Mesenchymal stem cell (in vitro differentiated cells and primary cell): ENCODE results near the gene HEG1.

Experiments
- DNase-seq: peaks from one replicate; pipeline ENCODE4 v3.0.0-alpha.2; 2013
- H2AFZ ChIP-seq: one replicate; pipeline ENCODE4 v1.6.1; 2013; ENCODE audit warnings: low read depth, mild to moderate bottlenecking, control low read depth, inconsistent platforms, low read length, moderate library complexity
- H2AK5ac ChIP-seq: 2 replicates; pipeline ENCODE4 v1.6.1; 2013; ENCODE audit warnings: low read length, moderate library complexity, mild to moderate bottlenecking, inconsistent platforms; ENCODE audit not compliant: severe bottlenecking
- H2BK120ac ChIP-seq: one replicate; pipeline ENCODE4 v1.6.1; 2013; ENCODE audit warnings: low read depth, mild to moderate bottlenecking, inconsistent platforms, low read length, moderate library complexity
- H2BK12ac ChIP-seq, 2 experiments: one replicate each; pipeline ENCODE4 v1.6.1; 2013; ENCODE audit warnings: inconsistent platforms in 2 of 2, low read length in 2 of 2, mild to moderate bottlenecking in 2 of 2, moderate library complexity in 2 of 2, control low read depth in 1 of 2
- H2BK15ac ChIP-seq: one replicate; pipeline ENCODE4 v1.6.1; 2013; ENCODE audit warnings: mild to moderate bottlenecking, low read depth, inconsistent platforms; ENCODE audit not compliant: poor library complexity, severe bottlenecking
- H2BK5ac ChIP-seq: 2 replicates; pipeline ENCODE4 v1.6.1; 2013; ENCODE audit warnings: low read depth, mild to moderate bottlenecking, low read length, control low read depth, inconsistent platforms; ENCODE audit not compliant: poor library complexity, severe bottlenecking
- H3K14ac ChIP-seq, 2 experiments: one replicate each; pipeline ENCODE4 v1.6.1; 2013; ENCODE audit warnings: inconsistent platforms in 2 of 2, low read length in 2 of 2, control low read depth in 1 of 2, mild to moderate bottlenecking in 1 of 2, moderate library complexity in 1 of 2
- H3K18ac ChIP-seq, 2 experiments: one replicate each; pipeline ENCODE4 v1.6.1; 2013; ENCODE audit warnings: inconsistent platforms in 2 of 2, low read length in 2 of 2, control low read depth in 1 of 2, low read depth in 1 of 2, mild to moderate bottlenecking in 1 of 2
- H3K23ac ChIP-seq, 2 experiments: one replicate each; pipeline ENCODE4 v1.6.1; 2013; ENCODE audit warnings: inconsistent platforms in 2 of 2, low read length in 2 of 2, mild to moderate bottlenecking in 2 of 2, moderate library complexity in 2 of 2, control low read depth in 1 of 2
- H3K27ac ChIP-seq: 2 replicates; pipeline ENCODE4 v1.5.1; 2013; ENCODE audit warnings: mild to moderate bottlenecking, moderate library complexity, low read length, control low read depth, inconsistent platforms; ENCODE audit not compliant: poor library complexity, severe bottlenecking
- H3K27me3 ChIP-seq, 2 experiments: 2 replicates each; pipeline versions ENCODE4 v1.6.1 to v1.7.0; 2013; ENCODE audit warnings: low read length in 2 of 2, mild to moderate bottlenecking in 2 of 2, moderate library complexity in 2 of 2, control low read depth in 1 of 2, inconsistent platforms in 1 of 2; ENCODE audit not compliant: control insufficient read depth in 1 of 2, insufficient read depth in 1 of 2
- H3K36me3 ChIP-seq, 2 experiments: 2 replicates each; pipeline versions ENCODE4 v1.6.1 to v1.7.0; 2013; ENCODE audit warnings: low read length in 2 of 2, control low read depth in 1 of 2, inconsistent platforms in 1 of 2, low read depth in 1 of 2, mild to moderate bottlenecking in 1 of 2; ENCODE audit not compliant: insufficient read depth in 2 of 2, control insufficient read depth in 1 of 2
- H3K4ac ChIP-seq, 2 experiments: one replicate each; pipeline ENCODE4 v1.6.1; 2013; ENCODE audit warnings: inconsistent platforms in 2 of 2, low read length in 2 of 2, mild to moderate bottlenecking in 2 of 2, moderate library complexity in 2 of 2, control low read depth in 1 of 2, low read depth in 1 of 2
- H3K4me1 ChIP-seq: 2 replicates; pipeline ENCODE4 v1.6.1; 2013; ENCODE audit warnings: low read depth, low read length, control low read depth; ENCODE audit not compliant: control insufficient read depth, insufficient read depth
- H3K4me2 ChIP-seq: 2 replicates; pipeline ENCODE4 v1.6.1; 2013; ENCODE audit warnings: low read length, mild to moderate bottlenecking, inconsistent platforms; ENCODE audit not compliant: poor library complexity, severe bottlenecking
- H3K4me3 ChIP-seq, 2 experiments: 2 replicates each; pipeline versions ENCODE4 v1.5.1 to v1.7.0; 2013; ENCODE audit warnings: low read length in 2 of 2, mild to moderate bottlenecking in 2 of 2, control low read depth in 1 of 2, low read depth in 1 of 2; ENCODE audit not compliant: insufficient read depth in 1 of 2
- H3K79me1 ChIP-seq: replicated peaks from 2 replicates; pipeline ENCODE4 v1.6.1; 2013; ENCODE audit warnings: mild to moderate bottlenecking, control low read depth, low read length, inconsistent platforms; ENCODE audit not compliant: poor library complexity, severe bottlenecking
- H3K9ac ChIP-seq: 2 replicates; pipeline ENCODE4 v1.7.0; 2013; ENCODE audit warnings: mild to moderate bottlenecking, low read length, moderate library complexity
- H3K9me3 ChIP-seq: 2 replicates; pipeline ENCODE4 v1.7.0; 2013; ENCODE audit warnings: mild to moderate bottlenecking, low read length; ENCODE audit not compliant: control insufficient read depth
- H4K8ac ChIP-seq: one replicate; pipeline ENCODE4 v1.6.1; 2013; ENCODE audit warnings: inconsistent platforms, mild to moderate bottlenecking, low read length, moderate library complexity
- H4K91ac ChIP-seq: one replicate; pipeline ENCODE4 v1.6.1; 2013; ENCODE audit warnings: mild to moderate bottlenecking, low read length, inconsistent platforms
- WGBS: methylation state at CpG from one replicate; pipeline ENCODE4 v1.1.7; 2013; ENCODE audit warnings: mixed read lengths; 5-methylcytosine and 5-hydroxymethylcytosine counted together

Gene HEG1

GRCh38 chr3:125069968-125070745 is 14.4 kb upstream of the HEG1 start:
- Histone ChIP-seq H3K36me3 (peaks cover 0 to 3% of the 10 kb centered on the region in 2 experiments), H4K91ac (no peak overlapping the region), H2AK5ac (no peak overlapping the region), H3K9me3 (no peaks in the 10 kb centered on the region), H3K4me1 (no peaks in the 10 kb centered on the region), H2BK12ac (no peak overlapping the region), H2BK5ac (no peak overlapping the region), H3K79me1 (no peaks in the 10 kb centered on the region), H2AFZ (no peak overlapping the region), H3K4me3 (no peak overlapping the region), H4K8ac (no peak overlapping the region), H3K27me3 (peaks cover 0 to 3% of the 10 kb centered on the region in 2 experiments), H3K4ac (no peak overlapping the region), H3K14ac (no peak overlapping the region), H2BK120ac (no peak overlapping the region), H3K9ac (no peak overlapping the region), H2BK15ac (no peak overlapping the region), H3K18ac (no peak overlapping the region), H3K4me2 (no peak overlapping the region), H3K23ac (no peak overlapping the region), H3K27ac (no peak overlapping the region)
- DNase-seq: no peak
- WGBS: 98% methylated on average over 6 of the region's 7 CpGs

- no peak overlapping the region for H3K4me2 ChIP-seq
- WGBS: no CpG with 5 or more reads among the region's 1 CpG
- DNase-seq: no peak
These were observed 13.7 kb upstream of the HEG1 start for GRCh38 chr3:125069452-125069851.

GRCh38 chr3:125068265-125068664 is 12.5 kb upstream of the HEG1 start:
- H3K23ac ChIP-seq: no peak overlapping the region
- H3K79me1 ChIP-seq: no peaks in the 10 kb centered on the region
- H2BK12ac ChIP-seq: no peak overlapping the region
- no peak overlapping the region for H3K4me2 ChIP-seq
- no peak overlapping the region for H2AFZ ChIP-seq
- H2AK5ac ChIP-seq: no peak overlapping the region
- no peak overlapping the region for H2BK5ac ChIP-seq
- no peak overlapping the region for H3K27ac ChIP-seq
- H3K14ac ChIP-seq: no peak overlapping the region
- H3K9me3 ChIP-seq: no peaks in the 10 kb centered on the region
- over 99% methylated on average over 4 of the region's 4 CpGs for WGBS
- no peak overlapping the region for H2BK120ac ChIP-seq
- H3K36me3 ChIP-seq: no peaks in the 10 kb centered on the region
- no peaks in the 10 kb centered on the region for H3K27me3 ChIP-seq
- H2BK15ac ChIP-seq: no peak overlapping the region
- no peak overlapping the region for H3K4ac ChIP-seq
- no peak overlapping the region for H4K8ac ChIP-seq
- H3K4me3 ChIP-seq: no peak overlapping the region
- H3K4me1 ChIP-seq: peaks cover 2% of the 10 kb centered on the region
- H4K91ac ChIP-seq: no peak overlapping the region
- no peak overlapping the region for H3K18ac ChIP-seq
- DNase-seq: no peak
- H3K9ac ChIP-seq: no peak overlapping the region

More at GRCh38 chr3:125069452-125069851, 13.7 kb upstream of the HEG1 start:
- no peak overlapping the region for H2BK5ac ChIP-seq
- no peak overlapping the region for H3K18ac ChIP-seq
- no peak overlapping the region for H2BK15ac ChIP-seq
- H3K79me1 ChIP-seq: no peaks in the 10 kb centered on the region
- no peaks in the 10 kb centered on the region for H3K4me1 ChIP-seq
- H3K9ac ChIP-seq: no peak overlapping the region
- no peak overlapping the region for H3K4me3 ChIP-seq
- no peaks in the 10 kb centered on the region for H3K27me3 ChIP-seq
- no peak overlapping the region for H2AK5ac ChIP-seq
- H4K8ac ChIP-seq: no peak overlapping the region
- no peak overlapping the region for H3K23ac ChIP-seq
- no peak overlapping the region for H3K4ac ChIP-seq
- H4K91ac ChIP-seq: no peak overlapping the region
- H3K9me3 ChIP-seq: no peaks in the 10 kb centered on the region
- H2AFZ ChIP-seq: no peak overlapping the region
- H3K27ac ChIP-seq: no peak overlapping the region
- peak overlapping the region in 1 of 2 experiments; percentile 75 for H2BK12ac ChIP-seq
- H3K14ac ChIP-seq: no peak overlapping the region
- H2BK120ac ChIP-seq: no peak overlapping the region
- no peaks in the 10 kb centered on the region for H3K36me3 ChIP-seq

GRCh38 chr3:125067225-125067624 is 11.4 kb upstream of the HEG1 start:
- H2AK5ac ChIP-seq: peak overlapping the region; percentile 66

More at GRCh38 chr3:125067225-125067624, 11.4 kb upstream of the HEG1 start:
- H3K4ac ChIP-seq: peak overlapping the region in 1 of 2 experiments; percentile 41
- H3K9ac ChIP-seq: no peak overlapping the region
- H4K91ac ChIP-seq: no peak overlapping the region
- no peak overlapping the region for H3K14ac ChIP-seq
- H3K18ac ChIP-seq: no peak overlapping the region
- H4K8ac ChIP-seq: no peak overlapping the region
- H2BK15ac ChIP-seq: no peak overlapping the region
- peaks cover 8% of the 10 kb centered on the region for H3K4me1 ChIP-seq
- peak overlapping the region; percentile 30 to 85 for H2BK12ac ChIP-seq
- peak overlapping the region; percentile 11 for H2BK120ac ChIP-seq
- no peaks in the 10 kb centered on the region for H3K36me3 ChIP-seq
- DNase-seq: no peak
- H3K4me2 ChIP-seq: no peak overlapping the region
- H3K23ac ChIP-seq: no peak overlapping the region
- H3K4me3 ChIP-seq: no peak overlapping the region
- no peak overlapping the region for H2AFZ ChIP-seq
- H2BK5ac ChIP-seq: no peak overlapping the region
- H3K9me3 ChIP-seq: no peaks in the 10 kb centered on the region
- no peak overlapping the region for H3K27ac ChIP-seq
- WGBS: 50% methylated on average over 2 of the region's 3 CpGs
- H3K27me3 ChIP-seq: no peaks in the 10 kb centered on the region
- no peaks in the 10 kb centered on the region for H3K79me1 ChIP-seq
